Stimulated activated CD8-positive, alpha-beta memory T cell treated with anti-CD3 and anti-CD28 coated beads, Interleukin-15, amount 100 ng/mL, for 24 hours (primary cell): ENCODE data around the gene ZFY.
"Not testable (repeated sequence)": the region's sequence is repeated elsewhere in the genome, so short reads cannot be mapped to it uniquely, and the experiment has no call there.

ENCODE experiments used
- DNase-seq: peaks from one replicate; pipeline ENCODE4 v3.0.0-alpha.2; 2020; ENCODE audit warnings: low read depth

Gene ZFY

DNA sequence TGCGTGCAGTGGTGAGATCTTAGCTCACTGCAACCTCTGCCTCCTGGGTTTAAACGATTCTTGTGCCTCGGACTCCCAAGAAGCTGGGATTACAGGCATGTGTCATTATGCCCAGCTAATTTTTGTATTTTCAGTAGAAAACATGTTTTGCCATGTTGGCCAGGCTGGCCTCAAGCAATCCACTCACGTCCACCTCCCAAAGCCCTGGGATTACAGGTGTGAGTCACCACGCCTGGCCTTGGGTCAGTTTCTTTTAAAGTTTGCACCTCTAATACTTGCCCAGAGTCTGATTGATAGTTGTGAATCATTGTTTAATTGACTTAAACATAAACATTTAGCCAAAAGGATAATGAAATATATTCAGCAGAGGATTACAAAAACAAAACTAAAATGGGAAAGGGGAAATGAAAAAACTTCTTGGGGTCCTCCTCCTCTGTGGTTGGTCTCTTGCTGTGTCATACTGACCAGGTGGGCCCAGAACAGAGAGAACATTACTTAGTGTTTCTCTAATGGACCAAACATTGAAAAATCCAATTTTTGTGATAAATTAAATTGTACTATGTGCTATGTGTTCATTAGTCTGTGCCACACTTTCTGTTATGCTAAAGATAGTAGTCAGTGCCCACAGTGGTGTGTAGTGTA lies 38.0 kb downstream of the ZFY start:
- no peak for DNase-seq

GRCh38 chrY:2979283-2979682 lies 44.1 kb downstream of the ZFY start:
- DNase-seq, result no peak

GRCh38 chrY:2984491-2984890 lies 49.3 kb downstream of the ZFY start:
- DNase-seq, result no peak

DNA sequence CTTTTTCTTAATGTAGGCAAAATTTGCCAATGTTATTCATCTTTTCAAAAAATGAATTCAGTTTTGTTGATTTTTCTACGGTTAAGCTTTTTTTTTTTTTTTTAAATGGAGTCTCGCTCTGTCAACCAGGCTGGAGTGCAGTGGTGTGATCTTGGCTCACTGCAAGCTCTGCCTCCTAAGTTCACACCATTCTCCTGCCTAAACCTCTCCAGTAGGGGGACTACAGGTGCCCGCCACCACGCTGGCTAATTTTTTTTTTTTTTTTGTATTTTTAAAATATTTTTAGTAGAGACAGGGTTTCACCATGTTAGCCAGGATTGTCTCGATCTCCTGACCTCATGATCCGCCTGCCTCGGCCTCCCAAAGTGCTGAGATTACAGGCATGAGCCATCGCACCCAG lies 52.0 kb downstream of the ZFY start:
- DNase-seq, result not testable (repeated sequence)

DNA sequence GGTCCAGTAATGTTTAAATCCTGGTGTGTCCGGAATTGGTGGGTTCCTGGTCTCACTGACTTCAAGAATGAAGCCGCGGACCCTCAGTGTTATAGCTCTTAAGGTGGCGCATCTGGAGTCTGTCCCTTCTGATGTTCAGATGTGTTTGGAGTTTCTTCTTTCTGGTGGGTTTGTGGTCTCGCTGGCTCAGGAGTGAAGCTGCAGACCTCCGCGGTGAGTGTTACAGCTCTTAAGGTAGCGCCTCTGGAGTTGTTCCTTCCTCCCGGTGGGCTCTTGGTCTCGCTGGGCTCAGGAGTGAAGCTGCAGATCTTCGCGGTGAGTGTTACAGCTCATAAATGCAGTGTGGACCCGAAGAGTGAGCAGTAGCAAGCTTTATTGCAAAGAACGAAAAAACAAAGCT lies 62.2 kb downstream of the ZFY start:
- not testable (repeated sequence) for DNase-seq

DNA sequence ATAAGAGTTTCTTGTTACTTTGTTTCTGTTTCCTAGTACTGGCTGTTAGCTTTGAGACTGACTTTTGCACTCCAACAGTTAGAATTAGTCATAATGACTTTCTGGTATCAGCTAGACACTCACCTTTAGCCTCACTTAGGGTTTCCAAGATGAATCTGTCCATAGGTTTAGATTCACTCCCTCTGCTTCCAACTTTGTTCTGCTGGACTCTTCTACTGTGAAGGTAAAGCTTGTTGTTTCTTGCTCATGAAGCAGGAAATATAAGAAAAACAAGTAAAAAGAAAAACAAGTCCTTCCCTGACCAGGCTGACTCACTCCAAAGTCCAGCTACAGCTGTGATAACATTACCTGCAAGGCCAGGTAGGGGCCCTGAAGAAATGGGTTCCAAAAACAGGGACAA lies 67.0 kb downstream of the ZFY start:
- DNase-seq, result no peak

DNA sequence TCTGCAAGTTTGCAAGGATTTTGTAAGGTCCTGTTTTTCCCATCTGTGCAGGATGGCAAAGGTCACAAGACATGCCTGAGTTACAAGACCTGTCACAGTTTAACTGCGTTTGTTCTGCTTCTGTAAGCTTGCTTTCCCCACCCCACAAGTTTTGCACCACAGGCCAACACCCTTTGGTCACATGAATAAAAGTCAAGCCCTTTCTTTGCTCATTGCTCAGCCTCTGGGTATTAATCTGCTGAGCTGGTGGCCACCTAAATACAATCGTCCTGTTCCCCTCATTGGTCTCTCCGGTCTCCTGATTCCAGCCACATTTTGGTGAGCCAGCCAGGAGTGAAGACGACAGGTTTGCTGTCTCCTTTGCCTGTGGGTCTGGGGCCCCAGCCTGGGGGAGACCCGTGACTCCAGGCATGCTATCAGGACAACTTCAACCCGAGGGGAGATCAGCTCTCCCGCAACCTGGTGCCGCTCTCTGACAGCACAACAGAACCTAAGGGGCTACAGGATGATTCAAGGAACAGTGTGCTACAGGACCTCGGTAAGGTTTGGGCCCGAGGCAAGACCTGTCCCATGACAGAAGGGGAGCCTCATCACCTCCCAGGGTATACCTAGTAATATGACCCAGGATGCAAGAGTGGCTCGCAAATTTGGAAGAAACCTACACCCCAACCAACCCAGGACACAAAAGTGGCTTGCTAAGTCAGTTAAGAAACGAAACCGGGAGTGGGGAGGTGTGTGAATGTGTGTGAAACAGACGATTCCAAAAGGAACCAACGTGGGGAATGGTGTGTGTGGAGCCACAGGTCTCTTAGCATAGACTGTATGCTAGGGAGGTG lies 67.7 kb downstream of the ZFY start:
- no peak for DNase-seq

GRCh38 chrY:3003516-3003830 lies 68.3 kb downstream of the ZFY start:
- DNase-seq, result no peak

GRCh38 chrY:3003846-3004245 lies 68.7 kb downstream of the ZFY start:
- DNase-seq, result no peak

GRCh38 chrY:3006031-3006430 lies 70.8 kb downstream of the ZFY start:
- DNase-seq, result not testable (repeated sequence)

GRCh38 chrY:3007967-3008366 lies 72.8 kb downstream of the ZFY start:
- no peak for DNase-seq

- DNase-seq, result no peak
Observed at GRCh38 chrY:3012226-3012625, 77.0 kb downstream of the ZFY start.

GRCh38 chrY:3016594-3016993 lies 81.4 kb downstream of the ZFY start:
- DNase-seq, result no peak

GRCh38 chrY:3018546-3018945 lies 83.4 kb downstream of the ZFY start:
- no peak for DNase-seq

DNA sequence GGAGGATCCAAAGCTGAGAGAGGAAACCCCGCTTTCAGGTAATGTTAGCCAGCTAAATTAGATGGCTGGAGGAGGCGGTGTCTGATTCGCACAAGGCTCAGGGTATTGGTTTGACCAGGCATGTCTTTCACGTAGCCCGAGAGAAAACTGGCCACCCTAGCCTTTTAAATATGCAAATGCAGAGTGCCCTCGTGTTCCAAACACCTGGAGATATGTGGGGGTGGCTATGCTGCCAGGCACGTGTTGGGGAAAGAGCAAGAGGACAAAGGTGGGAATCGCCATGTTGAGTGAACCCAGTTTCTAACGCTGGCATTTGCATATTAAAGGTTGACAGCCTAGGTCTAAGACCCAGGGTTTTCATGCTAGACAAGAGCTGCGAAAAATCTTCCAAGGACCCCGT lies 84.4 kb downstream of the ZFY start:
- DNase-seq, result no peak

GRCh38 chrY:3021176-3021575 lies 86.0 kb downstream of the ZFY start:
- DNase-seq, result no peak

DNA sequence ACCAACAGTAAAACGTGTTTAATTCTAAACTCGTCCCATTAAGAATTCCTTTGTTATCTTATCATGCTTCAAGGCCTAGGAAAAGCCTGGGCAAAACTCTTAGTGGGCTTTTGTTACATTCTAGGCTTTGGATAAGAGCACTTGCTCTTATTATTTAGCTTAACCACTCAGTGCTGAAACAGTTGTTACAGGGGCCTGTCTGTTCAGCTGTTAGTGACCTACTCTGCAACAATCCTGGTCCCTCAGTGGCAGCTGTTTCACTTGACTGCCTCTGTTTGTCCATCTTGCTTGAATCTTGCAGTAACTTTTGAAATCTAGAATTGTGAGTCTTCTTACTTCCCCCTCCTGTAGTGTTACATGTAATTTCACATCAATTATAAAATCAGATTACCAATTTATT lies 88.4 kb downstream of the ZFY start:
- DNase-seq, result no peak

DNA sequence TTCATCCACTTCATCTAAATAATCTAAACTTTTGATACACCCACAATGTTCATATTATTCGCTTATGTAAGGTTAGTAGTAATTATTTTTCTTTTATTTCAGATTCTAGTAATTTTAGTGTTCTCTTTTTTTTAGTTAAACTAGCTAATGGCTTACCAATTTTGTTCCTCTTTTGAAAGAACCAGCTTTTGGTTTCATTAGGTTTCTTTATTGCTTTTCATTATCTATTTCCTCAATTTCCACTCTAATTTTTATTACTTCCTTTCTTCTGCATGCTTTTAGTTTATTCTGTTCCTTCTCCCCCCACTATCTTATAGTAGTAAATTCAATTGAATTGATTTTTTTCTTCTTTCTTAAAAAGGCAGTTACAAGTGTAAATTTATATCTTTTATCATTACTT lies 90.2 kb downstream of the ZFY start:
- no peak for DNase-seq
